PFSK-1 (cell line): ENCODE measurements around the gene FRMD4A.

ENCODE experiments used
- FOXP2 ChIP-seq: optimal IDR thresholded peaks from 2 replicates; pipeline ENCODE3; 2011; ENCODE audit warnings: borderline replicate concordance, control low read depth, inconsistent platforms; ENCODE audit not compliant: insufficient read depth; ENCODE audit errors: extremely low read length, extremely low read depth
- POLR2AphosphoS5 ChIP-seq: IDR thresholded peaks from 2 replicates; pipeline ENCODE4 v1.6.1; 2012; ENCODE audit warnings: low read depth, mild to moderate bottlenecking, control low read depth, low read length, moderate library complexity
- REST ChIP-seq, 2 experiments: IDR thresholded peaks; 2 replicates each; pipeline versions ENCODE4 v1.6.1 to v1.8.0; 2011 to 2012; ENCODE audit warnings: low read depth in 2 of 2, low read length in 2 of 2, control low read depth in 1 of 2, inconsistent platforms in 1 of 2, mild to moderate bottlenecking in 1 of 2, moderate library complexity in 1 of 2; ENCODE audit not compliant: insufficient read depth in 1 of 2
- SIN3A ChIP-seq: IDR thresholded peaks from 2 replicates; pipeline ENCODE4 v1.6.1; 2012; ENCODE audit warnings: mild to moderate bottlenecking, low read length, moderate library complexity, borderline replicate concordance; ENCODE audit not compliant: insufficient read depth
- TAF1 ChIP-seq: IDR thresholded peaks from 2 replicates; pipeline ENCODE4 v1.6.1; 2012; ENCODE audit warnings: low read length, control low read depth, borderline replicate concordance; ENCODE audit not compliant: insufficient read depth

FRMD4A gene

GRCh38 chr10:13844651-13845050 lies 486.1 kb downstream of the FRMD4A start:
- TF ChIP-seq TAF1: no peak
- TF ChIP-seq FOXP2: no peak
- TF ChIP-seq REST (IDR thresholded peaks at IDR 0.05; ENCODE audit: insufficient read depth in 1 of 2, low read depth in 2 of 2, low read length in 2 of 2): no peak
- TF ChIP-seq POLR2AphosphoS5: no peak
- TF ChIP-seq SIN3A: no peak

- TF ChIP-seq REST (IDR thresholded peaks at IDR 0.05; ENCODE audit: insufficient read depth in 1 of 2, low read depth in 2 of 2, low read length in 2 of 2) (no peak), FOXP2 (no peak), SIN3A (no peak), TAF1 (no peak), POLR2AphosphoS5 (no peak)
Observed at GRCh38 chr10:13842117-13842516, 488.6 kb downstream of the FRMD4A start.

DNA sequence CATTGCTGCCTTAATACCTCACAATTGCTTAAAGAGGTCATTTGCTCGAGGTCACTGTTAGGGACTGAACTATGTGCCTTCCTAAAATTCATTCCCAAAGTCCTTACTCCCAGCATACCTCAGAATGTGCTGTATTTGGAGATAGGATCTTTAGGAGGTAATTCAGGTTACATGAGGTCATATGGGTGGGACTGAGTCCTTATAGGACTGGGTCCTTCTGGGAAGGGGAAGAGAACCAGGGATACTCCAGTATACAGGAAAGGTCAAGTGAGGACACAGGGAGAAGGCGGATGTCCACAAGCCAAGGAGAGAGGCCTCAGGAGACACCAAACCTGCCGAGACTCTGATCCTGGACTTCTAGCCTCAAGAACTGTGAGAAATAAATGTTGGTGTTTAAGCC lies 490.7 kb downstream of the FRMD4A start:
- no peak for TF ChIP-seq REST (IDR thresholded peaks at IDR 0.05; ENCODE audit: insufficient read depth in 1 of 2, low read depth in 2 of 2, low read length in 2 of 2)
- TF ChIP-seq TAF1: no peak
- no peak for TF ChIP-seq FOXP2
- TF ChIP-seq SIN3A: no peak
- TF ChIP-seq POLR2AphosphoS5: no peak

- TF ChIP-seq TAF1: no peak
- no peak for TF ChIP-seq REST (IDR thresholded peaks at IDR 0.05; ENCODE audit: insufficient read depth in 1 of 2, low read depth in 2 of 2, low read length in 2 of 2)
- TF ChIP-seq SIN3A: no peak
- no peak for TF ChIP-seq POLR2AphosphoS5
- TF ChIP-seq FOXP2: no peak
Observed at GRCh38 chr10:13839430-13839990, 491.2 kb downstream of the FRMD4A start.

DNA sequence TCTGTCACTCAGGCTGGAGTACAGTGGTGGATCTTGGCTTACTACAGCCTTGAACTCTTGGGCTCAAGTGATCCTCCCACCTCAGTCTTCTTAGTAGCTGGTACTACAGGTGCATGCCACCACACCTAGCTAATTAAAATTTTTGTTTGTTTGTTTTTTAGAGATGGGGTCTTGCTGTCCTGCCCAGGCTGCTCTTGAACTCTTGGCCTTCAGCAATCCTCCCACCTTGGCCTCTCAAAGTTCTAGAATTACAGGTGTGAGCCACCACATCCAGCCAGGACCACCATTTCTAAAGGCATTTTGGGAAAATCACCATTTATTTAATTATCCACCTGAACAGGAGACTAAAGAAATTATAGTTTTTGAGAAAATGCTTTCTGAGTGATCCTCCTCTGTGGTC lies 491.7 kb downstream of the FRMD4A start:
- TF ChIP-seq POLR2AphosphoS5 (no peak), REST (IDR thresholded peaks at IDR 0.05; ENCODE audit: insufficient read depth in 1 of 2, low read depth in 2 of 2, low read length in 2 of 2) (no peak), TAF1 (no peak), SIN3A (no peak), FOXP2 (no peak)
